ENCODE data around the gene RNF144A.

Gene RNF144A

GRCh38 chr2:7019191-7019590 lies 102.0 kb downstream of the RNF144A start:
- Histone ChIP-seq H3K4me3 (ENCODE audit: insufficient read depth, low read depth, low read length) (no peak overlapping the region), H3K9me3 (ENCODE audit: control insufficient read depth, low read length) (no peaks in the 10 kb centered on the region), H3K4me1 (ENCODE audit: control insufficient read depth, insufficient read depth, low read length) (peaks cover 15% of the 10 kb centered on the region), H3K27ac (ENCODE audit: insufficient read depth, low read depth, low read length, poor library complexity, severe bottlenecking) (no peak overlapping the region), H3K36me3 (ENCODE audit: control insufficient read depth, insufficient read depth, low read length) (peaks cover under 1% of the 10 kb centered on the region), H3K27me3 (ENCODE audit: control insufficient read depth, insufficient read depth, low read length, poor library complexity, severe bottlenecking) (no peaks in the 10 kb centered on the region)
- 94 to 96% methylated on average over 17 of the region's 17 CpGs for WGBS, 2 experiments

DNA sequence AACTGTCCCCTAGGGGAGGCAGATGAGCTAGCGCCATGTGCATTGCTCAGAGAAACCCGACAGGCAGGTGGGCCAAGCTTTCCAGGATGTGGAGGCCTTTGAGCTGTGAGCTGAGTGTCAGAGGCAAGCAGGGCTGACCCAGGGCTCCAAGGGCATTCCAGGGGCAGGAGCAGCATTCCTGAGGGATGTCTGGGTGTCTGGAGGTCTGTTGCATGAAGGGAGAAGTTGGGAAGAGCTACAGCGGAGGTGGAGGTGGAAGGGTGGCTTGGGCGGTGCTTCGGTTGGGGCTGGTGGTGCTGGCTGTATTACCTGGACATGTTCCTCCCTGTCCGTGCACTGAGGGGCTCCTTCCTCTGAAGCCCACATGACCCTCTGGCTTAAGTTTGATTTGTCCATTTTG lies 102.8 kb downstream of the RNF144A start:
- Histone ChIP-seq H3K36me3 (ENCODE audit: control insufficient read depth, insufficient read depth, low read length) (peaks cover 9% of the 10 kb centered on the region), H3K9me3 (ENCODE audit: control insufficient read depth, low read length) (no peaks in the 10 kb centered on the region), H3K4me1 (ENCODE audit: control insufficient read depth, insufficient read depth, low read length) (peaks cover 15% of the 10 kb centered on the region), H3K4me3 (ENCODE audit: insufficient read depth, low read depth, low read length) (no peak overlapping the region), H3K27me3 (ENCODE audit: control insufficient read depth, insufficient read depth, low read length, poor library complexity, severe bottlenecking) (no peaks in the 10 kb centered on the region), H3K27ac (ENCODE audit: insufficient read depth, low read depth, low read length, poor library complexity, severe bottlenecking) (no peak overlapping the region)
- WGBS, 2 experiments: 95 to 96% methylated on average over 6 of the region's 6 CpGs

GRCh38 chr2:7020468-7020867 lies 103.3 kb downstream of the RNF144A start:
- H3K4me1 ChIP-seq (ENCODE audit: control insufficient read depth, insufficient read depth, low read length): peaks cover 15% of the 10 kb centered on the region
- H3K4me3 ChIP-seq (ENCODE audit: insufficient read depth, low read depth, low read length): no peak overlapping the region
- H3K36me3 ChIP-seq (ENCODE audit: control insufficient read depth, insufficient read depth, low read length): peaks cover 9% of the 10 kb centered on the region
- H3K9me3 ChIP-seq (ENCODE audit: control insufficient read depth, low read length): no peaks in the 10 kb centered on the region
- WGBS, 2 experiments: 96 to 97% methylated on average over 8 of the region's 8 CpGs
- no peaks in the 10 kb centered on the region for H3K27me3 ChIP-seq (ENCODE audit: control insufficient read depth, insufficient read depth, low read length, poor library complexity, severe bottlenecking)
- no peak overlapping the region for H3K27ac ChIP-seq (ENCODE audit: insufficient read depth, low read depth, low read length, poor library complexity, severe bottlenecking)

DNA sequence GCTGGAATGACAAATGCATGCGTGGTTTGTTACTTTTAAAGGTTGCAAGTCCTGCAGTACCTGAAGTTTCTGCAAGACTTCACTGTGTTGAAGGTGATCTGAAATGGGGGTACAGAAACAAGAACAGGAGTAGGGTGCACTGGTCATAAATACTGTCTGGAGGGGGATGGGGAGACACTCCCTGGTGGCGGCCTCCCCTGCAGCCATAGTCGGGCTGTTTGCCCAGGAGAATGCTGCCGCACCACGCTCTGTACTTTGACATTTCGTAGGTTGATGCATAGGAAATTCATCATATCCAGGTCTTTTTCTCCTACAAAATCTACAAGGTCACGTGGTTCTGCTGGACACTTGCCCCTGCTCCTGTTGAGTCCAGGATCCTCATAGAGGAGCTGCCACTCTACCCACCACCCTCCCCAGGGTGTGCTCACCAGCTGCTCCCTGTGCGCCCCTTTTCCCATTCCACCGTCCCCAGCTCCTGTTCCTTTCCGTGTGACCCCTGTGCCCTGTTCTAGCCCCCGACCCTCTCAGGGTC lies 103.8 kb downstream of the RNF144A start:
- no peak overlapping the region for H3K27ac ChIP-seq (ENCODE audit: insufficient read depth, low read depth, low read length, poor library complexity, severe bottlenecking)
- H3K9me3 ChIP-seq (ENCODE audit: control insufficient read depth, low read length): no peaks in the 10 kb centered on the region
- WGBS, 2 experiments: 93 to 95% methylated on average over 11 of the region's 11 CpGs
- peaks cover 9% of the 10 kb centered on the region for H3K36me3 ChIP-seq (ENCODE audit: control insufficient read depth, insufficient read depth, low read length)
- H3K4me1 ChIP-seq (ENCODE audit: control insufficient read depth, insufficient read depth, low read length): peaks cover 15% of the 10 kb centered on the region
- H3K27me3 ChIP-seq (ENCODE audit: control insufficient read depth, insufficient read depth, low read length, poor library complexity, severe bottlenecking): no peaks in the 10 kb centered on the region
- H3K4me3 ChIP-seq (ENCODE audit: insufficient read depth, low read depth, low read length): no peak overlapping the region

DNA sequence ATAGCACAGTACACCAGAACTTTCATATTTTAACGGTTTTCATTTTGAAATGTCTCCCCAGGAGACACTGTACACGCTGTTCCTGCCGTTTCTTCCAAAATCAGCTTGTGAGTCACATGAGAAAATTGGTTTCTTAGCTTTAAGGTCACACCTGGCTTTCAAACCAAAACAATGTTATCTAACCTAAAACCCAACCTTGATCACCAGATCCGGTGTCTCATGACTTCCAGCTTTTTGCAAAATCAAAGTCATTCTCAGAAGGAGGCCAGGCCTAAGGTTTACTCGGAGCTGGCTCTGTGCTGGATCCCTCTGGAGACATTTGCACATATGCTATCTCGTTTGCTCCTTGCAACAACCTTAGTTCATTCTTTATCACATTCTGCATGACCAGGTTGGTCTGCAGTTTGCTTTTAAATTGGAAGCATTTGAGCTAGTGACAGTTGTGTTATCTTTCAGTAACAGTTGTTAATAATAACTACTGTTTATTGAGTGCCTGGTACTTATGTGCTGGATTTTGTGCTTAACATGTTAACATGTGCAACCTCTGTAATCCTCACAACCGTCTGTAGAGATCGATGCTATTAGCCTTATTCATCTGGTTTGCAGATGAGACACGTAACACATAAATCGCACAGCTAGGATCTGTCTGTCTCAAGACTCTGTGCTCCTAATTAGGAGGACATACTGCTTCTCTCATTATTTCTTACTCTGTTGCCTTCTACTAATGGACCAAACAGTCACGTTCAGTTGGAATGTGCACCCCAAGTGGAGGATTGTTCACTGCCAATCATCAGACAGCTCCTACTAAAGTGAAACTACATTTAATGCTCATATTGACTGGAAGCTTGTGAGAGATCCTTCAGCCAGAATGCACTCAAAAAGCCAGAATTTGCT lies 105.5 kb downstream of the RNF144A start:
- H3K27ac ChIP-seq (ENCODE audit: insufficient read depth, low read depth, low read length, poor library complexity, severe bottlenecking): no peak overlapping the region
- H3K36me3 ChIP-seq (ENCODE audit: control insufficient read depth, insufficient read depth, low read length): peaks cover 9% of the 10 kb centered on the region
- 93 to 96% methylated on average over 11 of the region's 11 CpGs for WGBS, 2 experiments

DNA sequence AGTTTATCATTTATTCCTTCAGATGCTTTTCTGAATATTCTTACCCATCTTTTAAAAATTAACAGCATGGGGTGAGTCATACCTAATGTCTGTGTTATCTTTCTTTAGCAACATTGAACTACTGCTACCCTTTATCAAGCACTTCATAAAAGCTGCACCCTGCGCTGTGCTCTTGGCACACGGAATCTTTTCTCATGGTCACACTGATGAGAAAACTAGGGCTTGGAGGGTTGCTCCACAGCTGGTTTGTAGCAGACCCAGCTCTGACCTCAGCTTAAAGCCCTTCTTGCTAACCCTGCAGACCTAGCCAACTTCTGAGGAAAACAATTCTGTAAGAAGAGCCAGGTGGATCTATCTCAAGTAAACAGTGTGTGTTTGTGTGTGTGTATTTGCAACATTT lies 106.3 kb downstream of the RNF144A start:
- Histone ChIP-seq H3K36me3 (ENCODE audit: control insufficient read depth, insufficient read depth, low read length) (peaks cover 9% of the 10 kb centered on the region), H3K27me3 (ENCODE audit: control insufficient read depth, insufficient read depth, low read length, poor library complexity, severe bottlenecking) (no peaks in the 10 kb centered on the region), H3K4me3 (ENCODE audit: insufficient read depth, low read depth, low read length) (no peak overlapping the region), H3K27ac (ENCODE audit: insufficient read depth, low read depth, low read length, poor library complexity, severe bottlenecking) (no peak overlapping the region), H3K4me1 (ENCODE audit: control insufficient read depth, insufficient read depth, low read length) (no peaks in the 10 kb centered on the region), H3K9me3 (ENCODE audit: control insufficient read depth, low read length) (no peaks in the 10 kb centered on the region)
- 92 to 96% methylated on average over 2 of the region's 2 CpGs for WGBS, 2 experiments

More for the DNA sequence above, 105.5 kb downstream of the RNF144A start:
- Histone ChIP-seq H3K27me3 (ENCODE audit: control insufficient read depth, insufficient read depth, low read length, poor library complexity, severe bottlenecking) (no peaks in the 10 kb centered on the region), H3K9me3 (ENCODE audit: control insufficient read depth, low read length) (no peaks in the 10 kb centered on the region), H3K4me1 (ENCODE audit: control insufficient read depth, insufficient read depth, low read length) (peaks cover 5% of the 10 kb centered on the region), H3K4me3 (ENCODE audit: insufficient read depth, low read depth, low read length) (no peak overlapping the region)

DNA sequence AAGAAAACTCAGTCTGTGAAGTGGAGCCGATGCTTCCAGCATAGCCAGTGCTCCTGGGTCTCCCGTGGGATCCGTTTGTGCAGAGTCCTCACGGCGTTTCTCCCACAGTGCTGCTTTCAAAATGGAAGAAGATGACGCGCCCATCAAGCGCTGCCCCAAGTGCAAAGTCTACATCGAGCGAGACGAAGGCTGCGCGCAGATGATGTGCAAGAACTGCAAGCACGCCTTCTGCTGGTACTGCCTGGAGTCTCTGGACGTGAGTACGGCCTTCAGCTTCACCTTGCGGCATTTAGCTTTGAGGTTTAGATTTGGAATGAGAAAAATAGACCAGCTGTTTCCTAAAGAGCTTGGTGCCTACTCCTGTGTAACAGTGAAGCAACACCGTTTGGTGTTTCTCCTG lies 107.0 kb downstream of the RNF144A start:
- Histone ChIP-seq H3K27me3 (ENCODE audit: control insufficient read depth, insufficient read depth, low read length, poor library complexity, severe bottlenecking) (no peaks in the 10 kb centered on the region), H3K36me3 (ENCODE audit: control insufficient read depth, insufficient read depth, low read length) (peaks cover 9% of the 10 kb centered on the region), H3K9me3 (ENCODE audit: control insufficient read depth, low read length) (no peaks in the 10 kb centered on the region), H3K27ac (ENCODE audit: insufficient read depth, low read depth, low read length, poor library complexity, severe bottlenecking) (no peak overlapping the region), H3K4me1 (ENCODE audit: control insufficient read depth, insufficient read depth, low read length) (no peaks in the 10 kb centered on the region), H3K4me3 (ENCODE audit: insufficient read depth, low read depth, low read length) (no peak overlapping the region)
- 90 to 92% methylated on average over 18 of the region's 18 CpGs for WGBS, 2 experiments

- 91 to 93% methylated on average over 8 of the region's 9 CpGs for WGBS, 2 experiments
- no peaks in the 10 kb centered on the region for H3K27me3 ChIP-seq (ENCODE audit: control insufficient read depth, insufficient read depth, low read length, poor library complexity, severe bottlenecking)
- peaks cover 9% of the 10 kb centered on the region for H3K36me3 ChIP-seq (ENCODE audit: control insufficient read depth, insufficient read depth, low read length)
- no peaks in the 10 kb centered on the region for H3K9me3 ChIP-seq (ENCODE audit: control insufficient read depth, low read length)
- H3K27ac ChIP-seq (ENCODE audit: insufficient read depth, low read depth, low read length, poor library complexity, severe bottlenecking): no peak overlapping the region
- no peaks in the 10 kb centered on the region for H3K4me1 ChIP-seq (ENCODE audit: control insufficient read depth, insufficient read depth, low read length)
- H3K4me3 ChIP-seq (ENCODE audit: insufficient read depth, low read depth, low read length): no peak overlapping the region
Measured at GRCh38 chr2:7025082-7025481, 107.9 kb downstream of the RNF144A start.

DNA sequence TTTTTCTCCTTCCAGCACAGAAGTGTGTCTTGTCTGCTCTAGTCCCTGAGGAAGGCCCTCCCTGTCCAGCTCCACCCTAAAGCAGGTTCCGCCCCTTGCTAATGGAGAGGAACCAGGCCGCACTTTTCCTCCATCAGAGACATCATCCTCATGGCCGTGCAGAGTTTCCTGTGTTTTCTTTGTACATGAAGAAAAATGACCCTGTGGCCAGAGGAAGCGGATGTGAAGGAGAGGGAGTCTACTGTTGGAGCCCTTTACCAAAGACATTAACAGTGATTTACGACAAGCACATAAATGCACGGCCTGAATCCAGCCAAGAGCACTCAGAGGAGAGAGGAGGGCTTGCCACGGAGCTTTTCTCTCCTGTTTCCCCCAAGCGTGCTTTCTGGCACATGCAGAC lies 109.5 kb downstream of the RNF144A start:
- WGBS, 2 experiments: 88 to 90% methylated on average over 8 of the region's 8 CpGs
- Histone ChIP-seq H3K9me3 (ENCODE audit: control insufficient read depth, low read length) (no peaks in the 10 kb centered on the region), H3K27ac (ENCODE audit: insufficient read depth, low read depth, low read length, poor library complexity, severe bottlenecking) (no peak overlapping the region), H3K36me3 (ENCODE audit: control insufficient read depth, insufficient read depth, low read length) (peaks cover 9% of the 10 kb centered on the region), H3K4me1 (ENCODE audit: control insufficient read depth, insufficient read depth, low read length) (no peaks in the 10 kb centered on the region), H3K27me3 (ENCODE audit: control insufficient read depth, insufficient read depth, low read length, poor library complexity, severe bottlenecking) (no peaks in the 10 kb centered on the region), H3K4me3 (ENCODE audit: insufficient read depth, low read depth, low read length) (no peak overlapping the region)

- Histone ChIP-seq H3K4me1 (ENCODE audit: control insufficient read depth, insufficient read depth, low read length) (no peaks in the 10 kb centered on the region), H3K27me3 (ENCODE audit: control insufficient read depth, insufficient read depth, low read length, poor library complexity, severe bottlenecking) (no peaks in the 10 kb centered on the region), H3K4me3 (ENCODE audit: insufficient read depth, low read depth, low read length) (no peak overlapping the region), H3K9me3 (ENCODE audit: control insufficient read depth, low read length) (no peaks in the 10 kb centered on the region), H3K27ac (ENCODE audit: insufficient read depth, low read depth, low read length, poor library complexity, severe bottlenecking) (no peak overlapping the region), H3K36me3 (ENCODE audit: control insufficient read depth, insufficient read depth, low read length) (peaks cover 9% of the 10 kb centered on the region)
- 55 to 71% methylated on average over 4 of the region's 4 CpGs for WGBS, 2 experiments
Measured at GRCh38 chr2:7027411-7027810, 110.2 kb downstream of the RNF144A start.

All from ectodermal cell (in vitro differentiated cells).